Hepatocyte (in vitro differentiated cells): ENCODE measurements around the gene CELSR1.

ENCODE experiments used
- CTCF ChIP-seq: fragments of 200-600 bp; sonication (generic); IDR thresholded peaks from 2 replicates; pipeline ENCODE4 v1.5.1; 2016; ENCODE audit warnings: antibody characterized with exemption, mild to moderate bottlenecking; ENCODE audit not compliant: poor library complexity
- EZH2 ChIP-seq: fragments of 200-600 bp; sonication (generic); IDR thresholded peaks from 2 replicates; pipeline ENCODE4 v1.6.1; 2016; ENCODE audit warnings: antibody characterized with exemption, mild to moderate bottlenecking, borderline replicate concordance
- EZH2phosphoT487 ChIP-seq: fragments of 200-600 bp; sonication (generic); IDR thresholded peaks from one replicate; pipeline ENCODE4 v1.6.1; 2018; ENCODE audit warnings: antibody characterized with exemption, mild to moderate bottlenecking, low read depth, moderate library complexity; ENCODE audit not compliant: unreplicated experiment, severe bottlenecking

GRCh38 chr22:46525389-46526243 is 11.8 kb downstream of the CELSR1 start:
- TF ChIP-seq EZH2, result no peak
- TF ChIP-seq CTCF, result no peak
- TF ChIP-seq EZH2phosphoT487, result no peak
